Measurements from ENCODE around the gene HIPK2. TPM values are rescaled to one million over a fixed set of nuclear protein-coding genes. Genes with fewer than 3 reads are reported as not detected.

HIPK2 gene
- total and polyA plus RNA-seq, 2 donors (not counting 3 experiments of a cell fraction or from before 2014, with no cell fraction given), result 9.0 to 43.8 TPM

GRCh38 chr7:139681812-139682135 is 96.0 kb downstream of the HIPK2 start:
- Histone ChIP-seq H3K9me1 (replicated peaks; ENCODE audit: control insufficient read depth, extremely low read depth, insufficient read depth, low read length) (no peaks in the 10 kb centered on the region), H3K36me3 (ENCODE audit: control insufficient read depth in 2 of 2, extremely low read depth in 1 of 2, insufficient read depth in 2 of 2, low read length in 2 of 2) (no peaks in the 10 kb centered on the region), H3K9ac (replicated peaks; ENCODE audit: extremely low read depth, insufficient read depth, low read length) (peak overlapping the region; percentile 52), H3K4me3 (replicated peaks in 1 of 3; ENCODE audit: insufficient read depth in 1 of 3, low read depth in 1 of 3, low read length in 3 of 3) (no peak overlapping the region), H4K20me1 (replicated peaks; ENCODE audit: control insufficient read depth, extremely low read depth, insufficient read depth, low read length) (no peaks in the 10 kb centered on the region), H3K79me2 (ENCODE audit: control insufficient read depth, insufficient read depth, low read length) (peaks cover 15% of the 10 kb centered on the region), H3K27me3 (ENCODE audit: control insufficient read depth in 2 of 2, insufficient read depth in 2 of 2, low read length in 2 of 2) (no peaks in the 10 kb centered on the region), H3K4me1 (ENCODE audit: control insufficient read depth, extremely low read depth, insufficient read depth, low read length) (peaks cover 46% of the 10 kb centered on the region), H3K9me3 (replicated peaks; ENCODE audit: control insufficient read depth, insufficient read depth, low read length) (no peaks in the 10 kb centered on the region), H2AFZ (ENCODE audit: low read depth, low read length) (no peak overlapping the region), H3K27ac (ENCODE audit: insufficient read depth, low read depth, low read length) (peak overlapping the region; percentile 92), H3K4me2 (ENCODE audit: insufficient read depth, low read length) (no peak overlapping the region)
- intact Hi-C loops (cut with micrococcal nuclease) (no loop called here), dilution Hi-C loops (cut with MboI; ENCODE audit: extremely low pct_ligation_motif_present, low sequenced_read_pairs) (no loop called here)
- ChIA-PET POLR2A (no interaction called here), CTCF (interaction anchor here (1.3 to 1.4 kb wide), 3 partner anchors 31 to 44 kb away, joined by 3 to 9 read pairs (median 3); no protein-coding TSS in a partner anchor)
- no peak for TF ChIP-seq POLR2AphosphoS5 (IDR thresholded peaks at IDR 0.05; ENCODE audit: insufficient read depth, low read depth, low read length)
- no peak for TF ChIP-seq FOS (IDR thresholded peaks at IDR 0.05; ENCODE audit: borderline replicate concordance, insufficient read depth, low read length)
- no peak for TF ChIP-seq POLR2A (IDR thresholded peaks at IDR 0.05; ENCODE audit: low read depth, low read length)
- TF ChIP-seq EZH2 (IDR thresholded peaks at IDR 0.05; ENCODE audit: borderline replicate concordance, low read depth, low read length, severe bottlenecking), result no peak
- no peak for TF ChIP-seq MYC (IDR thresholded peaks at IDR 0.05; ENCODE audit: low read depth, low read length)
- TF ChIP-seq, protein P1, sequence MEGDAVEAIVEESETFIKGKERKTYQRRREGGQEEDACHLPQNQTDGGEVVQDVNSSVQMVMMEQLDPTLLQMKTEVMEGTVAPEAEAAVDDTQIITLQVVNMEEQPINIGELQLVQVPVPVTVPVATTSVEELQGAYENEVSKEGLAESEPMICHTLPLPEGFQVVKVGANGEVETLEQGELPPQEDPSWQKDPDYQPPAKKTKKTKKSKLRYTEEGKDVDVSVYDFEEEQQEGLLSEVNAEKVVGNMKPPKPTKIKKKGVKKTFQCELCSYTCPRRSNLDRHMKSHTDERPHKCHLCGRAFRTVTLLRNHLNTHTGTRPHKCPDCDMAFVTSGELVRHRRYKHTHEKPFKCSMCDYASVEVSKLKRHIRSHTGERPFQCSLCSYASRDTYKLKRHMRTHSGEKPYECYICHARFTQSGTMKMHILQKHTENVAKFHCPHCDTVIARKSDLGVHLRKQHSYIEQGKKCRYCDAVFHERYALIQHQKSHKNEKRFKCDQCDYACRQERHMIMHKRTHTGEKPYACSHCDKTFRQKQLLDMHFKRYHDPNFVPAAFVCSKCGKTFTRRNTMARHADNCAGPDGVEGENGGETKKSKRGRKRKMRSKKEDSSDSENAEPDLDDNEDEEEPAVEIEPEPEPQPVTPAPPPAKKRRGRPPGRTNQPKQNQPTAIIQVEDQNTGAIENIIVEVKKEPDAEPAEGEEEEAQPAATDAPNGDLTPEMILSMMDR (IDR thresholded peaks at IDR 0.05; ENCODE audit: extremely low read depth in 1 of 2, insufficient read depth in 1 of 2, low read depth in 1 of 2, low read length in 2 of 2), result no peak
- TF ChIP-seq, protein P2, sequence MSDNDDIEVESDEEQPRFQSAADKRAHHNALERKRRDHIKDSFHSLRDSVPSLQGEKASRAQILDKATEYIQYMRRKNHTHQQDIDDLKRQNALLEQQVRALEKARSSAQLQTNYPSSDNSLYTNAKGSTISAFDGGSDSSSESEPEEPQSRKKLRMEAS (IDR thresholded peaks at IDR 0.05; ENCODE audit: insufficient read depth, insufficient read length), result no peak
- no peak for TF ChIP-seq JUN (IDR thresholded peaks at IDR 0.05; ENCODE audit: borderline replicate concordance, insufficient read depth, insufficient read length, low read depth)
- no peak for TF ChIP-seq GATA2 (IDR thresholded peaks at IDR 0.05; ENCODE audit: insufficient read depth, insufficient read length, low read depth, low read length)
- DNase-seq (ENCODE audit: low read depth, low spot score) (no peak), FAIRE-seq (no peak)
- no TSS peak for BruUV-seq (replicated peaks)

Data from endothelial cell of umbilical vein (primary cell).